NCI-H345 treated with DMSO at 0.1 percent for 48 hours (cell line): ENCODE results near the gene JDP2.

Source experiments
- DNase-seq: peaks from one replicate; lab custom pipeline; 2025; ENCODE audit not compliant: unreplicated experiment; lab: John Stamatoyannopoulos, UW

JDP2 gene

DNA sequence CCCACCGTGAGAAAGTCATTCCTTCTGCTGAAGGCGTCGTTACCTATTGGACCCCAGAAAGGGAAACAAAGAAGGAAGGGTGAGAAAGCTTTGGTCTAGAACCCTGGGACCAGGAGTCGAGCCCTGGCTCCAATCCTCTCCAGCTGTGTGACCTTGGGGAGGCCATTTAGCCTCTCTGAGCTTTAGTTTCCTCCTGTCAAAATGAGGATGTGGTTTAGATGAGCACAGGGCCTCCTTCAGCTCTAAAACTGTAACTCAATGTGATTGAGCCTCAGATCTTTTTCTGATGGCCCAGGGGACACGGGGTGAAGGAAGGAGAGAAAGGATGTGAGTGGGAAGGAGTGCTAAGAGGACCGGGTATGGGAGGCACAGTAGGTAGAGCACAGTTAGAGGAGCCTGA is 7.7 kb downstream of the JDP2 start:
- no peak for DNase-seq

DNA sequence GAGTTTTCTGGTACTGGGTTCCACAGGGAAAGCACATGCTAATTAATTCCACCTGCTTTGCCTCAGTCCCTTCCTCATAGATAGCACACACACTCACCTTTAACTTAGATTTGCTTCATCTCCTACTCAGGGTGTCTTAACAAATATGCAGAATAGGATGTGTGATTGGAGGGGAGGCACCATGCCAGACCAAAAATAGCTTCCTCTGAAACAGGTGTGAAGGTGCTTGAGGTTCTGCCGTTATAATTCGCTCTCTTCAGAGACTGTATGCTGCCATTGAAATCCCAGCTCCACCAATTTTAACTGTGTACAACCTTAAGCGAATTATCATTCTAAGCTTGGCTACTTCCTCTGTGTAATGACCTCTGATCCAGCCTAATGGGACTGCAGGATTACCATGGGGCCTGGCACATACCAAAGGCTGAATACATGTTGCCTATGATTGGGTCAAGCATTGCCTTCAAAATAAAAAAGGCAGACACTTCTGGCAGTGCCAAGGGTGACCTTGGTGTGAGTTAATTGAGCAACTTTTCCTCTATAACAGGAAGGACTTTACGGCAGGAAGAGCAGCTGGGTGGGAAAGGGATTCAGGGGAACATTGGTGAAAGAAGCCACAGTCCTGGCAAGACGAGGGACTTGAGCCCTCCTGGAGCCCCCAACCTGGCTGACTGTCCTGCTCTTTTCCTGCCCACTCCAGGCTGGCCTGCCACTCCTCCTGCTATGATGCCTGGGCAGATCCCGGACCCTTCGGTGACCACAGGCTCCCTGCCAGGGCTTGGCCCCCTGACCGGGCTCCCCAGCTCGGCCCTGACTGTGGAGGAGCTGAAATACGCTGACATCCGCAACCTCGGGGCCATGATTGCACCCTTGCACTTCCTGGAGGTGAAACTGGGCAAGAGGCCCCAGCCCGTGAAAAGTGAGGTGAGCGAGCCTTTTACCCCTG is 9.7 kb downstream of the JDP2 start:
- no peak for DNase-seq

DNA sequence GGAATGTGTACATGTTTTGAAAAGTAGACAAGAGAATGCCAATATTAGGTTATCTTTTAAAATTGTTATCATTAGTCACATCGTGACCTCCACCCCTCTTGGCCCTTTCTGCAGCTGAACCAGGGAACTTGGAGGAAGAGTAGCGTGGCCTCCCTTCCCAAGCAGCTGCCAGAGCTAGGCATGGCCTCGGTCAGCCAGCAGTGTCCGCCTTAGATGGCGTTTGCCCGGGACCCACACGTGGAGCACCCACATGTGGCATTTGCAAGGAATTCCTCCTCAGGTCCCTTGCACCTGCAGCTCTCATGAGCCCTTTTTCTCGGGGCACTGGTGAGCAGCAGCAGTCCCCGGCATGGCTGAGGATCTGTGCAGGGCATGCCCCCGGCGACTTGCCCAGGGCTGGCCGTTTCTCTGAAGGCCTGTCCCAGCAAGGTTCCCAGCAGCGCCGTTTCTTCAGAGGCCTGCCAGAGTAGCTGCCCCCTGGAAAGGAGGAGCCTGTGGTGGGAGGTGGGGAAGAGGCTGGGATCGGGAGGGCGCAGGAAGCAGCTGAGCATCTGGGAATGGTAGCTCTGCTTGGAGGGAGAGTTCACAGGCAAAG is 10.8 kb downstream of the JDP2 start:
- DNase-seq, result no peak

DNA sequence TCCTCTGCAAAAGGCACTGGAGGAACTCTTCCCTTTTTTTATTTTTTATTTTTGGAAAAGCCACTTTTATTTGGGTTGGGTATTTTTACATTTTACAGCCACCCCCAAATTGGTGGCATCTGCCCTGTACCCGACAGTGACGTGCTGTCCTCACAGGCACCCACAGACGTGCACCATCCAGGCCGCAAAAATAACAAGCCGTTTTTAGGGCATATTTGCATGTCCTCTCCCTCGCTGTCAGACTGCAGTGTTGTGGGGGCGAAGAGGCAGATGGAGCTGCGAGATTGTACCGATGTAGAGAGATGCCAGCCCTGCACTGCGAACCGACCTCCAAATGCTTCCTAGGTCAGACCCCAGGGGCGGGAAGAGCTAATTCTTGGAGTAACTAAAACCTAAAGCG is 12.2 kb downstream of the JDP2 start:
- DNase-seq, result no peak

DNA sequence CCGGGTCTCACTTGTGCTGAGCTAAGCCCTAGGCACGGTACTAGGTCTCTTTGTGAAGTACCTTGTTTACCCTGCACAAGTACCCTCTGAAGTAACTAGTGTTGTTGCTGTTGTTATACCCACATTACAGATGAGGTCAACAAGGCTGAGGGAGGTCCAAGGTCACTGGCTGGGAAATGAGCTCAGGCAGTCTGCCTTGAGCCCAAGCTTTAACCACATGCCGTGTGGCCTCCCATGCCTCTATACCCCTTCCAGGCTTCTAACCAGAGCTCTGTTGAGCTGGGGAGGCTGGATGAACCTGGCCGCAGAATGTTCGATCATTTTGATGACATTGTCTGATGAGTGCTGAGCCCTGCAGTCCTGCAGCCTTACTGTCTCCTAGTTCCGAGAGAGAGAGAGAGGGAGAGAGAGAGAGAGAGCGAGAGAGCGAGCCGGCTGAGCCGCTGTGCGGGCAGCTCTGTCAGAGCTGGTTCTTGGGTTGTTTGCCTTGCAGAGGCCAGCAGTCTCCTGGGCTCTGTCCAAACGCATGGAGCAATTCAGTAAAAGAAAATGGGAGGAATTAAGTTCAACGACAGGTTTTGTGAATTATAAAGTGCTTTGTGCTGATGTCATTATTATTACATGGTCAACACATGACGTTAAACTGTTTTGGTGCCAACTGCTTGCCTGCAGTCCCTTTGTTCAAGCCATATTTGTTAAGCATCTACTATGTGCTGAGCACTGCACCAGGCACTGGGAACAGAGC is 13.1 kb downstream of the JDP2 start:
- DNase-seq, result no peak

- no peak for DNase-seq
These were observed 13.9 kb downstream of the JDP2 start for GRCh38 chr14:75441728-75442127.

DNA sequence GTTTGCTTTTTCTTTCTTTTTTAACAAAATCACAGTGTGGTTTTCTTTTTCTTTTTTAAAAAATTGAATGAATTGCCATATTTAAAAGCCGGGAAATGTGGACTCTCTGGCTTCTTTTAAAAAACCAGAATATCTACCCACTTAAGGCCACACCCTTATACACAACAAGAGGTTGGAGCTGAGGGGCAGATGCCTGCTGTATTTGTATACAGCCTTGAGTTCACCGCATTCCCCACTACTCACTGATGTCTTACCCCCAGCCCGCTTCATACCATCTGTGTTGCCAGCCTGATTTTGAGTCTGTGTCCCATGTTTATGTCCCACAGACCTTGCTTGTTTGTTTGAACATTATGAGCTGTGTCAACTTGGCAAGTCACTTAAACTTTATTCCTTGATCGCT is 14.3 kb downstream of the JDP2 start:
- no peak for DNase-seq

GRCh38 chr14:75442642-75443041 is 14.8 kb downstream of the JDP2 start:
- no peak for DNase-seq

DNA sequence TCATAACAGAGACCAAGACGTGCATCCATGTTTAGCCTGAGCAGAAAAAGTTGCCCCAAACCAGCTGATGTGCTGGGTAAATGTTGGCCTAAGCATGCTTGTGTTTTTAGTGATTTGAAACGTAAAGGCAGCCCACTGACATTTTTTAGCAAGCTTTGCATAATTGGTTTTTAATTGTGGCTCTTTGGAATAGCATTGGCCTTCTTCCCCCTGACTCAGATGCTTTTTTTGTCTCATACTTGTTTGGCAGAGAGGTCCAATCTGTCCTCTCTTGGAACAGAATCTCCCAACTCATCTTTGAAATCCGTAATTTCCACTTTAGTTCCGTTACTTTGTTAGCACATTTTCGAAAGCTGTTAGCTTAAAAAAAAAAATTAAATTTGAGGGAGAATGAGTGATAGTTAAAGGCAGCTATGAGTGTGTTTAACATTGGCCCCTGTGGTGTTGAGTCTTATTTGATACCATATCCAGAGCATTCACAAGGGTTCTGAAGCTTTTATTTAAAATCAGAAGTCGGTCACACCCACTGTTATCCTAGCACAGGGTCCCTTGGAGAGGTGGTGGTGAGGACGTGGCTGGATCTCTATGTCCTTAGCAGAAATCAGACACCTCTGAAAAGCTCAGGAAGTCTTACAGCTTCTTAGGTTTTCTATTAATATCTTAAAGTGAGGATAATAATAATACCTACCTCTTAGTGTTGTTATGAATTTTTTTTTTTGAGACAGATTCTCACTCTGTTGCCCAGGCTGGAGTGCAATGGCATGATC is 15.6 kb downstream of the JDP2 start:
- no peak for DNase-seq

- no peak for DNase-seq
These were observed 17.4 kb downstream of the JDP2 start for GRCh38 chr14:75445236-75445635.

GRCh38 chr14:75445963-75446362 is 18.1 kb downstream of the JDP2 start:
- DNase-seq, result no peak

GRCh38 chr14:75446447-75446846 is 18.6 kb downstream of the JDP2 start:
- no peak for DNase-seq

- DNase-seq, result no peak
These were observed 20.4 kb downstream of the JDP2 start for GRCh38 chr14:75448209-75448608.

DNA sequence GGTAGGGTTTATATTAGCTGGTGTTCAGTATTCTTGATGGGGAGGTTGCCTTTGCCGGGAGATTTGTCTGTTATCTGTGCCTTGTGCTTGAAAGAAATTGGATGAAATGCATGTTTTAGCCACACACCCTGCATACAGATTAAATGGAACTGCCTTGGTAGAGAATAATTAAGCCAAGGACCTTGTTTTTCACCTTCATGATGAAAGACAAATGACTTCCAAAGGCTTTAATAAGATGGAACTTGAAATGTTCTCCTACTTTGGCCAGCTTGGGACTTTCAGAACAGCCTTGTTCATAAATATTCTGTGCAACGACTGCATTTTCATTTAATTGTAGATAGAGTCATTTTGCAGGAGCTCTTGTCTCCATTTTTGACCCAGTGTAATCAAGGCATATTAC is 21.2 kb downstream of the JDP2 start:
- DNase-seq, result no peak

- DNase-seq, result no peak
These were observed 21.9 kb downstream of the JDP2 start for GRCh38 chr14:75449696-75450095.

DNA sequence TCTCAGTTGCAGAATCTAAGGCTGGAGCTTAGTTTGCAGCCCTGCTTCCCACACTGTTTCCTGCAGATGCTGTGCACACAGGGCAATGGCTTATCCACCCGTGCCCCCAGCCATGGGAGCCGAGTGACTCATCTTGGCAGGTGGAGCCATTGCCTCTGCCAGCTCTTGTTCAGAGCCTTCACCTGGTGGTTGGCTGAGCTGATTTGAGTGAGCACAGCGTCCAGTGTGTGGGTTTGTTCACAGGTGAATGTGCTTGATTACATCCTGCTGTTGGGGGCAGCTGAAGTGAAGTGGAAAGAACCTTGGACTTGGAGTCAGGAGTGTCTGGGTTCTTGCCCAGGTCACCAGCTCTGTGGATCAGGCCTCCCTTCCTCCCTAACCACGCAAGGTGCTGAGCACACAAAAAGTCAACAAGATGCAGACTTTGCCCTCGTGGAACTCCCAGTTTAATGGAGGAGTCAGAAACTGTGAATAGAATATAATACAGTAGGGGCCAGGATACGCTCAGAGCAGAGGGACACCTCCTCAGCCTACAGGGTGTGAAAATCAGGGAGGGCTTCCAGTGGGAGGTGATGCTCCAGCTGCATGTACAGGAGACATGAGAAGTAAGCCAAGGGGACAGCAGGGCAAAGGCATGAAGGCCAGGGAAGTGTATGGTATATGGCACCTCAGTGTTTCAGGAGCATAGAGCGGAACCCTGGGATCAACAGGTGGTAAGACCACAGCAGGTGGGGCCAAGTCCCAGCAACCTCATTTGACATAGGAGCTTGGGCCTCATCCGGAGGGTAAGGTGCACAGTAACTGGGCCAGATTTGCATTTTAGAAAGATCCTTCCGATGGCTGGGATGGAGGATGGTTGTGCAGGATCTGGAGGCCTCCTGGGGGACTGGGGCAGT is 22.8 kb downstream of the JDP2 start:
- no peak for DNase-seq

GRCh38 chr14:75452324-75452723 is 24.5 kb downstream of the JDP2 start:
- no peak for DNase-seq

DNA sequence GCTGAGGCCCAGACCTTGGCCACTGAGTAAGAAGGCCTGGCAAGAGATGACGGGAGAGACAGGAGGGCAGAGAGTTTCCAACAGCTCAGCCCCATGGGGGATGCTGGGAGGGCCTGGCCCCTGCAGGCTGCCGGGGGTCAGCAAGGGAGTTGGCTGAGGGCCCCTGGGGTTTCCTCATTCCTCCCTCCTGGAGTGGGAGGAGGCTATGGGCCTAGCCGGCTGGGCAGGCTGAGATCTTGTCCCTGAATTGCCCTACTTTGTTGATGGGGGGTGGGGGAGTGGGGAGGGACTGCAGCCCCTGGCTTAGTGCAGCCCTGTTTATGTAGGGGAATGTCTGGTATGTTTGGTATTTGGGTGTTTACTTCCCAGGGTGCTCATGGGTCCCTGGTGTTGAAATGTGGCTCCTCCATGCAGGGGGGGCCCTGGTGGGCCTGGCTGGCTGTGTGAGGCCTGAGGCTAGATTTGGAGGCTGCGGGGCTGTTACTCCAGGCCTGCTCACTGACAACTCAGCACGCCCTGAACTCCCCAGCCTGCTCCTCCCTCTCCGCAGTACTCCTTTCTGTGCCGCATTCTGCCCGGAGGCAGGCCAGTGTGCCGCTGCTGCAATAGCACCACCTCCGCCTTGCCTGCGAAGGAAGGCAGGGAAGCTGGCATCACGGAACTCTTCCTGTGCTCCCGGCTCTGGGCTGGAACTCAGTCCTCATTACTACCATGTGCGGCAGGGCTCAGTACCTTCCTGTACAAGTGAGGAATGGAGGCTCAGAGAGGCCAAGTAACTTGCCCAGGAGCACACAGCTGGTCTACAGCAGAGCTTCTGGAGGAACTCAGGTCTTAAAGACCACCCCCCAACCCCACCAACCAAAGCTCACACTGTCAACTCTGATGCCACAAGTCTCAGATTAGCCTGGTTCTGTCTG is 25.3 kb downstream of the JDP2 start:
- DNase-seq, result no peak

- no peak for DNase-seq
These were observed 26.1 kb downstream of the JDP2 start for GRCh38 chr14:75453817-75454434.
